ENCODE results near the gene FRS2. TPM values are rescaled to one million over a fixed set of nuclear protein-coding genes. Genes with fewer than 3 reads are reported as not detected.

Gene FRS2
- total RNA-seq, 4 donors from 2014 or later, result 22.6 to 42.0 (median 29.2) TPM

DNA sequence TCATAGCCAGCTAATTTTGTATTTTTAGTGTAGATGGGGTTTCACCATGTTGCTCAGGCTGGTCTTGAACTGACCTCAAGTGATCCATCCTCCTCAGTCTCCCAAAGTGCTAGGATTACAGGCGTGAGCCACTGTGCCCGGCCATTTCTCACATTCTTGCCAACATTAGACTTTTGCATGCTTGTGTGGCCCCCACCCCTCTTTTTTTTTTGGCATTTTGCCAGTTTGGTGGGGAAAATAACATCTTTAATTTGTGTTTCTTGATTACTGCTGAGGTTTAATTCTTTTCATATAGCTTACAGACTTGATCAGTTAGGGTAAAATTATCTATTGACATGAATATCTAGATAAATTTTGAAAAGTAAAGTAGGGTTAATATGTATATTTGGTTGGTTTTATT, 118.9 kb downstream of the FRS2 start:
- H3K4me3 ChIP-seq, result no peak overlapping the region

DNA sequence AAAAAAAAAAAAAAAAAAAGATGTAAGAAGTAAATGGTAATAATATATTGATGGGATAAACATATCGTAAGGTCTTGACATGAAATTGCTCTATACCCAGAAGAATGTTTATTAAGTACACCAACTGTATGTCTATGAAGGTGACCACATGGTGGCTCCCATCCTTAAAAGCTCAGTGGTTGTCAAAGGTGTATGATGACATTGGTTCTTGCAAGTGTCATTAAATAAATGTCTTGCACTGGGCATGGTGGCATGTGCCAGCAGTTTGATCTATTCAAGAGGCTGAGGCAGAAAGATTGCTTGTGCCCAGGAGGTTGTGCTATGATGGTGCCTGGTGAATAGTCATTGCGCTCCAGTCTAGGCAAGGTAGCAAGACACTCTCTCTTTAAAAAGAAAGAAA, 125.5 kb downstream of the FRS2 start:
- no peak for DNase-seq
- 97% methylated on average over 2 of the region's 2 CpGs for WGBS, 2 donors
- Histone ChIP-seq H3K36me3 (peaks cover 4 to 100% (median 67%) of the 10 kb centered on the region in 3 donors), H3K9me3 (no peaks in the 10 kb centered on the region), H3K27me3 (no peaks in the 10 kb centered on the region), H3K27ac (no peak overlapping the region), H3K4me1 (no peaks in the 10 kb centered on the region), H3K4me3 (no peak overlapping the region)
- intact Hi-C loops (cut with DNase I), result no loop called here
- TF ChIP-seq POLR2A (IDR thresholded peaks at IDR 0.05), result no peak
- TF ChIP-seq, protein P1, sequence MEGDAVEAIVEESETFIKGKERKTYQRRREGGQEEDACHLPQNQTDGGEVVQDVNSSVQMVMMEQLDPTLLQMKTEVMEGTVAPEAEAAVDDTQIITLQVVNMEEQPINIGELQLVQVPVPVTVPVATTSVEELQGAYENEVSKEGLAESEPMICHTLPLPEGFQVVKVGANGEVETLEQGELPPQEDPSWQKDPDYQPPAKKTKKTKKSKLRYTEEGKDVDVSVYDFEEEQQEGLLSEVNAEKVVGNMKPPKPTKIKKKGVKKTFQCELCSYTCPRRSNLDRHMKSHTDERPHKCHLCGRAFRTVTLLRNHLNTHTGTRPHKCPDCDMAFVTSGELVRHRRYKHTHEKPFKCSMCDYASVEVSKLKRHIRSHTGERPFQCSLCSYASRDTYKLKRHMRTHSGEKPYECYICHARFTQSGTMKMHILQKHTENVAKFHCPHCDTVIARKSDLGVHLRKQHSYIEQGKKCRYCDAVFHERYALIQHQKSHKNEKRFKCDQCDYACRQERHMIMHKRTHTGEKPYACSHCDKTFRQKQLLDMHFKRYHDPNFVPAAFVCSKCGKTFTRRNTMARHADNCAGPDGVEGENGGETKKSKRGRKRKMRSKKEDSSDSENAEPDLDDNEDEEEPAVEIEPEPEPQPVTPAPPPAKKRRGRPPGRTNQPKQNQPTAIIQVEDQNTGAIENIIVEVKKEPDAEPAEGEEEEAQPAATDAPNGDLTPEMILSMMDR (IDR thresholded peaks at IDR 0.05), result no peak

More for the DNA sequence above, 118.9 kb downstream of the FRS2 start:
- WGBS, 2 donors, result 78 to 96% methylated on average over 2 of the region's 2 CpGs
- no peak for DNase-seq
- Histone ChIP-seq H3K36me3 (peaks cover 12 to 78% (median 63%) of the 10 kb centered on the region in 3 donors), H3K27me3 (no peaks in the 10 kb centered on the region), H3K4me1 (peaks cover 8 to 21% (median 8%) of the 10 kb centered on the region in 3 donors), H3K9me3 (no peaks in the 10 kb centered on the region), H3K27ac (no peak overlapping the region)
- TF ChIP-seq, protein P1 (IDR thresholded peaks at IDR 0.05), result no peak
- intact Hi-C loops (cut with DNase I), result no loop called here

DNA sequence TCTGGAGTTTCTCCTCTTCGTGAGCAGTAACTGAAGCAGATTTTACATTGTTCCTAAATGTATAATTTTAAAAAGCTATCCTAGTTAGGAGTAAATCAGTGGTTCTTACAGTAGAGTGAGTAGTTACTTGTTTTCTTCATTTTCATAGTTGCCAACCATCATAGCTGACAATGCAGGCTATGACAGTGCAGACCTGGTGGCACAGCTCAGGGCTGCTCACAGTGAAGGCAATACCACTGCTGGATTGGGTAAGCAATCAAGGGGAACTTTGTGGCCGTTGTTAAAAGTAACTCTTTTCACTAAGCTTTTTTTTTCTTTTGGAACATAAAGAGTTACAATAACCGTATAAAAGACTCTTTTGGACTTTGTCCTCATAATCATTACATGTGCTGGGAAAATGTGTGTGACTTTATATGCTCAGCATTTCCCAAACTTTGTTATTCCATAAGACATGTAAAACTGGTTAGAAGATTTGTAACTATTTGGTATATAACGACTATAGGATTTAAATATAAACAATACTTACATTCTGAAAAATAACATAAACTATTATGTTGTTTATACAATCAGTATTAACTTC, 128.1 kb downstream of the FRS2 start:
- peaks cover 4 to 100% (median 59%) of the 10 kb centered on the region in 3 donors for H3K36me3 ChIP-seq
- WGBS, 2 donors, result 58 to 67% methylated on average over 4 of the region's 4 CpGs
- intact Hi-C loops (cut with DNase I), result no loop called here
- H3K4me3 ChIP-seq, result no peak overlapping the region
- TF ChIP-seq, protein P1 (IDR thresholded peaks at IDR 0.05), result no peak
- no peak for TF ChIP-seq POLR2A (IDR thresholded peaks at IDR 0.05)
- H3K27ac ChIP-seq, result no peak overlapping the region
- no peaks in the 10 kb centered on the region for H3K27me3 ChIP-seq
- H3K4me1 ChIP-seq, result no peaks in the 10 kb centered on the region
- no peaks in the 10 kb centered on the region for H3K9me3 ChIP-seq
- DNase-seq, result no peak

DNA sequence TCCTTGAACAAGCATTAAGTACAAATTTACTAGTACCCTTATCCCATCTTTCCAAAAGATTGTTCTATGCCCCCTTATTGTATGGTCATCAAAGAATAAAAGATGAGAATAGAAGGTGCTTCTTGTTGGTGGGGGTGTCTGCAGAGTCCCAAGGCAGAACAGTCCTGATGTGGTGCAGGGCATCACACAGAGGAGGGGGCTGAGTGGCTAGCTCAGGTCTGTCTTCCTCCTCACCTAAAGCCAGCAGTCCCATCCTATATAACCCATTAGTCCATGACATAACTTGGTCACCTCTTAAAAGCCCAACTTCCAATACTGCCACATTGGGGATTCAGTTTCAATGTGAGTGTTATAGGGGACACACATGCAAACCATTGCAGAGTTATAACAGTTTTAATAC, 130.6 kb downstream of the FRS2 start:
- H3K4me1 ChIP-seq, result no peaks in the 10 kb centered on the region
- H3K27me3 ChIP-seq, result no peaks in the 10 kb centered on the region
- intact Hi-C loops (cut with DNase I), result no loop called here
- no peak overlapping the region for H3K27ac ChIP-seq
- no peak for TF ChIP-seq POLR2A (IDR thresholded peaks at IDR 0.05)
- TF ChIP-seq, protein P1 (IDR thresholded peaks at IDR 0.05), result no peak
- H3K4me3 ChIP-seq, result no peak overlapping the region
- no peak for DNase-seq
- peaks cover 4 to 79% (median 43%) of the 10 kb centered on the region in 3 donors for H3K36me3 ChIP-seq
- H3K9me3 ChIP-seq, result no peaks in the 10 kb centered on the region

DNA sequence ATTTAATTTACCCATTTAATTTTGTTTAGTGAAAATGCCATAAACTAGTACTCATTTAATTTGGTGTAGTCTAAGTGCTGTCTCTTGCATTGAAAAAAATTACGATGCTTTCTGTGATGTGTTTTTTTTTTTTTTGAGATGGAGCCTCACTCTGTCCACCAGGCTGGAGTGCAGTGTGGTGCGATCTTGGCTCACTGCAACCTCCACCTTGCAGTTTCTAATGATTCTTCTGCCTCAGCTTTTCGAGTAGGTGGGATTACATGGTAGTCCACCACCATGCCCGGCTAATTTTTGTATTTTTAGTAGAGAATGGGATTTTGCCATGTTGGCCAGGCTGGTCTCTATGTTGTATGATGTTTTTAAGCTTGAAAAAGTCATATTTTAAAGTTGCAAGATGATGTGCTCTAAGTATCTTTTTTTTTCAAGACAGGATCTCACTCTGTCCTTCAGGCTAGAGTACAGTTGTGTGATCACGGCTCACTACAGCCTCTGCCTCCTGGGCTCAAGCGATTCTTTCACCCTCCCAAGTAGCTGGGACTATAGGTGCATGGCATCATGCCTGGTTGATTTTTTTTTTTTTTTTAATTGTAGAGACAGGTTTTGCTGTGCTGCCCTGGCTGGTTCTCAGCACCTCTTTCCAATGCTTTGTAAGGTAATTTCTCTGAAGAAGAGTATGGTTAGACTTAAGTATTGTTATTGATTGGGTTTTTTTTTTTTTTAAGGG, 131.9 kb downstream of the FRS2 start:
- no peak for TF ChIP-seq POLR2A (IDR thresholded peaks at IDR 0.05)
- TF ChIP-seq, protein P1 (IDR thresholded peaks at IDR 0.05), result no peak
- H3K36me3 ChIP-seq, result peaks cover 4 to 66% (median 41%) of the 10 kb centered on the region in 3 donors
- H3K4me3 ChIP-seq, result no peak overlapping the region
- H3K9me3 ChIP-seq, result no peaks in the 10 kb centered on the region
- H3K27me3 ChIP-seq, result no peaks in the 10 kb centered on the region
- WGBS, 2 donors, result 80 to 84% methylated on average over 6 of the region's 6 CpGs
- H3K4me1 ChIP-seq, result no peaks in the 10 kb centered on the region
- no peak for DNase-seq
- H3K27ac ChIP-seq, result no peak overlapping the region
- intact Hi-C loops (cut with DNase I), result no loop called here

Measured in esophagus squamous epithelium (tissue), 5 donors.